SK-N-SH (cell line): ENCODE results near the gene SYNPO2. TPM values are rescaled to one million over a fixed set of nuclear protein-coding genes. Genes with fewer than 3 reads are reported as not detected.

Source experiments
- CTCF ChIA-PET: fragments of 300-600, 350-600 bp; formaldehyde crosslinking; extraction: SDS; loops from one replicate; lab custom pipeline; 2021; lab: Yijun Ruan, JAX
- POLR2A ChIA-PET: fragments of 350-600 bp; sonication (Branson Sonifier 250); formaldehyde crosslinking; extraction: SDS; loops from one replicate; lab custom pipeline; 2020; ENCODE audit warnings: antibody characterized with exemption, inconsistent platforms; lab: Yijun Ruan, JAX
- DNase-seq: peaks from one replicate; pipeline ENCODE4 v3.0.0; 2012
- H2AFZ ChIP-seq: fragments of 200-600 bp; sonication (generic); 2 replicates; pipeline ENCODE4 v1.8.1; 2016; ENCODE audit warnings: antibody characterized with exemption, mild to moderate bottlenecking, low read depth
- H3F3A ChIP-seq: fragments of 200-600 bp; sonication (generic); replicated peaks from 2 replicates; pipeline ENCODE3; 2016; ENCODE audit warnings: antibody characterized with exemption, mild to moderate bottlenecking; ENCODE audit not compliant: insufficient read depth
- H3K27ac ChIP-seq, 2 experiments: fragments of 200-500 bp in 1 of 2; fragments of 200-600 bp in 1 of 2; sonication (Bioruptor generic) in 1 of 2; sonication (generic), shearing (Covaris generic) in 1 of 2; 2 replicates each; pipeline versions ENCODE4 v1.5.1 to v1.6.1; 2014 to 2016; ENCODE audit warnings: low read depth in 2 of 2, inconsistent platforms in 1 of 2, low read length in 1 of 2, mild to moderate bottlenecking in 1 of 2, mixed read lengths in 1 of 2
- H3K27me3 ChIP-seq: fragments of 200-600 bp; sonication (generic), shearing (Covaris generic); 2 replicates; pipeline ENCODE4 v1.6.1; 2016; ENCODE audit warnings: mixed run types; ENCODE audit not compliant: insufficient read depth
- H3K36me3 ChIP-seq, 2 experiments: fragments of 200-500 bp in 1 of 2; fragments of 200-600 bp in 1 of 2; sonication (Bioruptor generic) in 1 of 2; sonication (generic) in 1 of 2; replicated peaks in 1 of 2; 2 replicates each; pipeline versions ENCODE3 to v1.5.1; 2014 to 2016; ENCODE audit warnings: low read length in 1 of 2, mild to moderate bottlenecking in 1 of 2; ENCODE audit not compliant: insufficient read depth in 2 of 2, control insufficient read depth in 1 of 2
- H3K4me1 ChIP-seq, 2 experiments: fragments of 200-500 bp in 1 of 2; fragments of 200-600 bp in 1 of 2; sonication (Bioruptor generic) in 1 of 2; sonication (generic), shearing (Covaris generic) in 1 of 2; 2 replicates each; pipeline versions ENCODE4 v1.5.1 to v1.6.1; 2014 to 2016; ENCODE audit warnings: low read depth in 1 of 2, low read length in 1 of 2, mixed run types in 1 of 2; ENCODE audit not compliant: insufficient read depth in 2 of 2, control insufficient read depth in 1 of 2
- H3K4me2 ChIP-seq: fragments of 200-600 bp; sonication (generic), shearing (Covaris generic); 2 replicates; pipeline ENCODE4 v1.6.1; 2017; ENCODE audit warnings: mixed run types
- H3K4me3 ChIP-seq, 2 experiments: fragments of 200-500 bp in 1 of 2; fragments of 200-600 bp in 1 of 2; sonication (Bioruptor generic) in 1 of 2; sonication (generic), shearing (Covaris generic) in 1 of 2; 2 replicates each; pipeline versions ENCODE4 v1.5.1 to v1.8.1; 2014 to 2016; ENCODE audit warnings: low read depth in 2 of 2, inconsistent platforms in 1 of 2, low read length in 1 of 2, mild to moderate bottlenecking in 1 of 2, mixed read lengths in 1 of 2, moderate library complexity in 1 of 2
- H3K79me2 ChIP-seq: fragments of 200-600 bp; sonication (generic); 2 replicates; pipeline ENCODE4 v1.8.1; 2017; ENCODE audit warnings: mild to moderate bottlenecking; ENCODE audit not compliant: insufficient read depth
- H3K9ac ChIP-seq: fragments of 200-600 bp; sonication (generic); 2 replicates; pipeline ENCODE4 v1.6.1; 2017; ENCODE audit warnings: mixed run types
- H3K9me2 ChIP-seq: fragments of 200-600 bp; sonication (generic); 2 replicates; pipeline ENCODE4 v1.6.1; 2017; ENCODE audit warnings: mixed run types
- H3K9me3 ChIP-seq: fragments of 200-600 bp; sonication (generic); 2 replicates; pipeline ENCODE4 v1.6.1; 2017; ENCODE audit warnings: mixed run types, mild to moderate bottlenecking, moderate library complexity
- H4K20me1 ChIP-seq: fragments of 200-600 bp; sonication (generic); 2 replicates; pipeline ENCODE4 v1.6.1; 2017; ENCODE audit warnings: mild to moderate bottlenecking, mixed run types; ENCODE audit not compliant: insufficient read depth
- CHD2 ChIP-seq: fragments of 150-350 bp; IDR thresholded peaks from 2 replicates; pipeline ENCODE4 v1.6.1; 2018; ENCODE audit warnings: low read length; ENCODE audit not compliant: partially characterized antibody
- EP300 ChIP-seq, 2 experiments: IDR thresholded peaks; 2 replicates each; pipeline versions ENCODE4 v1.4.0 to v1.6.1; 2012; ENCODE audit warnings: borderline replicate concordance in 1 of 2, low read depth in 1 of 2, low read length in 1 of 2
- EZH2phosphoT487 ChIP-seq: fragments of 200-600 bp; sonication (generic); IDR thresholded peaks from 2 replicates; pipeline ENCODE4 v1.6.1; 2017; ENCODE audit warnings: low read depth, mixed run types, mild to moderate bottlenecking, antibody characterized with exemption, moderate library complexity, borderline replicate concordance
- FOXJ3 ChIP-seq: sonication (generic); formaldehyde crosslinking; IDR thresholded peaks from 2 replicates; pipeline ENCODE4 v1.5.1; 2020; ENCODE audit warnings: mild to moderate bottlenecking, missing genetic modification reagents
- FOXM1 ChIP-seq: IDR thresholded peaks from 2 replicates; pipeline ENCODE4 v1.4.0; 2012; ENCODE audit warnings: low read depth, mild to moderate bottlenecking
- GATA2 ChIP-seq: sonication (generic); formaldehyde crosslinking; IDR thresholded peaks from 2 replicates; pipeline ENCODE4 v1.5.0; 2020; ENCODE audit warnings: mild to moderate bottlenecking, missing genetic modification reagents
- IRF3 ChIP-seq: fragments of 150-350 bp; IDR thresholded peaks from 2 replicates; pipeline ENCODE4 v1.6.1; 2016; ENCODE audit warnings: mild to moderate bottlenecking, low read depth, low read length
- JUND ChIP-seq: IDR thresholded peaks from 2 replicates; pipeline ENCODE4 v1.4.0; 2012
- MXI1 ChIP-seq: IDR thresholded peaks from 2 replicates; pipeline ENCODE4 v1.6.1; 2012; ENCODE audit warnings: mild to moderate bottlenecking, low read depth, low read length, improper control_type of control experiment
- NFIC ChIP-seq: IDR thresholded peaks from 2 replicates; pipeline ENCODE4 v1.4.0; 2012; ENCODE audit warnings: borderline replicate concordance
- PBX3 ChIP-seq: IDR thresholded peaks from 2 replicates; pipeline ENCODE4; 2012
- RCOR1 ChIP-seq: fragments of 150-350 bp; IDR thresholded peaks from 2 replicates; pipeline ENCODE4 v1.6.1; 2017; ENCODE audit warnings: antibody characterized with exemption, low read length
- RFX5 ChIP-seq: IDR thresholded peaks from 2 replicates; pipeline ENCODE4 v1.6.1; 2012; ENCODE audit warnings: mild to moderate bottlenecking, improper control_type of control experiment, low read length
- RXRA ChIP-seq: IDR thresholded peaks from 2 replicates; pipeline ENCODE4 v1.4.0; 2012; ENCODE audit warnings: low read depth, mild to moderate bottlenecking, borderline replicate concordance
- SMC3 ChIP-seq: IDR thresholded peaks from 2 replicates; pipeline ENCODE4 v1.6.1; 2012; ENCODE audit warnings: low read depth, low read length, improper control_type of control experiment
- TAF1 ChIP-seq: IDR thresholded peaks from 2 replicates; pipeline ENCODE4 v1.6.1; 2012; ENCODE audit warnings: low read depth, mild to moderate bottlenecking, low read length, moderate library complexity, borderline replicate concordance
- TEAD4 ChIP-seq: IDR thresholded peaks from 2 replicates; pipeline ENCODE4 v1.4.0; 2012; ENCODE audit warnings: mild to moderate bottlenecking, borderline replicate concordance; ENCODE audit not compliant: insufficient read depth
- USF1 ChIP-seq: IDR thresholded peaks from 2 replicates; pipeline ENCODE4 v1.4.0; 2012; ENCODE audit warnings: low read depth, borderline replicate concordance
- USF2 ChIP-seq: fragments of 150-350 bp; IDR thresholded peaks from 2 replicates; pipeline ENCODE4 v1.6.1; 2017; ENCODE audit warnings: antibody characterized with exemption, low read length, low read depth, borderline replicate concordance
- YY1 ChIP-seq: IDR thresholded peaks from 2 replicates; pipeline ENCODE4 v1.4.0; 2012; ENCODE audit warnings: low read depth, mild to moderate bottlenecking
- WGBS: methylation state at CpG from one replicate; pipeline ENCODE4 v1.1.6; 2017; ENCODE audit warnings: low lambda C conversion rate; 5-methylcytosine and 5-hydroxymethylcytosine counted together
- polyA plus RNA-seq, 3 experiments: library from polyadenylated mRNA; depleted of rRNA; stranded (reverse); fragments of >200 nt; gene quantifications; 2 replicates each; pipeline ENCODE4 v1.2.3, GENCODE V29; 2012

Gene SYNPO2
- polyA plus RNA-seq, 1 of the 3 experiments (the other 2 are of a cell fraction) = 7.2 TPM

GRCh38 chr4:119082661-119083060 is 194.0 kb downstream of the SYNPO2 start:
- ChIA-PET POLR2A (no interaction called here), CTCF (no interaction called here)
- H3K9me3 ChIP-seq = no peaks in the 10 kb centered on the region
- H3K27ac ChIP-seq = no peak overlapping the region
- H2AFZ ChIP-seq = no peak overlapping the region
- TF ChIP-seq USF1 = no peak
- no peak for TF ChIP-seq JUND
- no peak for TF ChIP-seq PBX3
- no peak for TF ChIP-seq EP300 (IDR thresholded peaks at IDR 0.05; ENCODE audit: borderline replicate concordance in 1 of 2, low read depth in 1 of 2, low read length in 1 of 2)
- no peak for TF ChIP-seq IRF3
- no peak for TF ChIP-seq RXRA
- no peak for TF ChIP-seq NFIC
- TF ChIP-seq TEAD4 = no peak
- no peak for TF ChIP-seq RCOR1
- no peak for TF ChIP-seq MXI1
- no peak for TF ChIP-seq TAF1
- TF ChIP-seq RFX5 = no peak
- no peak for TF ChIP-seq FOXM1
- no peak for TF ChIP-seq FOXJ3 (CRISPR knock-in tag)
- TF ChIP-seq GATA2 (CRISPR knock-in tag) = no peak
- no peaks in the 10 kb centered on the region for H3F3A ChIP-seq
- H3K4me3 ChIP-seq = no peak overlapping the region
- no peaks in the 10 kb centered on the region for H3K9me2 ChIP-seq
- H3K9ac ChIP-seq = no peak overlapping the region
- no peaks in the 10 kb centered on the region for H3K36me3 ChIP-seq
- no peak overlapping the region for H3K4me2 ChIP-seq
- no peaks in the 10 kb centered on the region for H4K20me1 ChIP-seq
- no peak for DNase-seq
- WGBS = 76% methylated on average over 2 of the region's 2 CpGs
- H3K27me3 ChIP-seq = no peaks in the 10 kb centered on the region
- no peaks in the 10 kb centered on the region for H3K4me1 ChIP-seq
- no peaks in the 10 kb centered on the region for H3K79me2 ChIP-seq

GRCh38 chr4:119084513-119084912 is 195.9 kb downstream of the SYNPO2 start:
- Histone ChIP-seq H3K9me3 (no peaks in the 10 kb centered on the region), H3K36me3 (no peaks in the 10 kb centered on the region), H3K4me1 (no peaks in the 10 kb centered on the region), H3F3A (no peaks in the 10 kb centered on the region), H3K9ac (no peak overlapping the region), H3K79me2 (no peaks in the 10 kb centered on the region), H2AFZ (no peak overlapping the region), H4K20me1 (no peaks in the 10 kb centered on the region), H3K27me3 (no peaks in the 10 kb centered on the region), H3K4me2 (no peak overlapping the region), H3K9me2 (no peaks in the 10 kb centered on the region), H3K27ac (no peak overlapping the region), H3K4me3 (no peak overlapping the region)
- CTCF ChIA-PET = no interaction called here
- POLR2A ChIA-PET = no interaction called here
- 68% methylated on average over 5 of the region's 5 CpGs for WGBS
- no peak for DNase-seq
- TF ChIP-seq PBX3 (no peak), NFIC (no peak), RXRA (no peak), FOXJ3 (CRISPR knock-in tag) (no peak), FOXM1 (no peak), CHD2 (no peak), EZH2phosphoT487 (no peak), USF2 (no peak), JUND (no peak), IRF3 (no peak), SMC3 (no peak), RFX5 (no peak), YY1 (no peak), RCOR1 (no peak), GATA2 (CRISPR knock-in tag) (no peak), USF1 (no peak)
